A549 (cell line): Measurements from ENCODE around the gene INPP5K. TPM values are rescaled to one million over a fixed set of nuclear protein-coding genes. Genes with fewer than 3 reads are reported as not detected.

ENCODE experiments used
- ATAC-seq, 2 experiments: fragments of 200-7000 bp in 1 of 2; fragments of >200 bp in 1 of 2; cut with Nextera tagmentation in 1 of 2; cut with Tn5 transposase in 1 of 2; 3 replicates each; pipeline versions ENCODE4 v1.8.0 to v1.9.1; 2018 to 2020; ENCODE audit warnings: mild to moderate bottlenecking in 1 of 2, moderate library complexity in 1 of 2
- CTCF ChIA-PET: fragments of 300-600 bp; sonication (Branson Sonifier 250); formaldehyde crosslinking; extraction: SDS; loops from one replicate; lab custom pipeline; 2021; ENCODE audit warnings: antibody characterized with exemption, inconsistent platforms; lab: Yijun Ruan, JAX
- POLR2A ChIA-PET: fragments of 350-600 bp; formaldehyde crosslinking; extraction: SDS; loops from one replicate; lab custom pipeline; 2021; ENCODE audit warnings: antibody characterized with exemption, inconsistent platforms; lab: Yijun Ruan, JAX
- DNase-seq, 2 experiments: peaks; one replicate each; pipeline versions ENCODE4 v3.0.0 to v3.0.0-alpha.2; 2011 to 2016; ENCODE audit warnings: low read depth in 1 of 2, low spot score in 1 of 2
- FAIRE-seq: peaks from 2 replicates; lab custom pipeline; 2011; peaks lifted over from hg19 to GRCh38; lab: Jason Lieb, UNC
- H3K27ac ChIP-seq, 2 experiments: fragments of >200 bp; sonication (Bioruptor Twin); formaldehyde crosslinking; 3 replicates each; pipeline ENCODE4 v1.5.1; 2016 to 2017
- H3K4me1 ChIP-seq: fragments of >200 bp; sonication (Bioruptor Twin); formaldehyde crosslinking; 3 replicates; pipeline ENCODE4 v1.6.1; 2016
- H3K4me2 ChIP-seq: fragments of >200 bp; sonication (Bioruptor Twin); formaldehyde crosslinking; 3 replicates; pipeline ENCODE4 v1.6.1; 2016
- H3K4me3 ChIP-seq: fragments of >200 bp; sonication (Bioruptor Twin); formaldehyde crosslinking; 3 replicates; pipeline ENCODE4 v1.5.1; 2016
- H3K9me3 ChIP-seq: fragments of >200 bp; sonication (Bioruptor Twin); formaldehyde crosslinking; 3 replicates; pipeline ENCODE4 v1.6.1; 2016
- CBX8 ChIP-seq: fragments of 200-600 bp; sonication (generic); IDR thresholded peaks from 2 replicates; pipeline ENCODE4 v1.6.1; 2016
- CEBPB ChIP-seq, 2 experiments: fragments of >200 bp in 1 of 2; sonication (Bioruptor Twin) in 1 of 2; formaldehyde crosslinking in 1 of 2; IDR thresholded peaks; 2 replicates each; pipeline ENCODE4 v1.6.1; 2012 to 2016
- CHD2 ChIP-seq: fragments of 150-350 bp; IDR thresholded peaks from 2 replicates; pipeline ENCODE4 v1.6.1; 2014; ENCODE audit warnings: low read length; ENCODE audit not compliant: partially characterized antibody
- CHD4 ChIP-seq: fragments of 200-600 bp; sonication (generic); IDR thresholded peaks from 2 replicates; pipeline ENCODE4 v1.6.1; 2016; ENCODE audit warnings: antibody characterized with exemption, mild to moderate bottlenecking, borderline replicate concordance
- FOSL2 ChIP-seq, 2 experiments: fragments of 450-650 bp in 1 of 2; fragments of >200 bp in 1 of 2; sonication (Bioruptor Twin) in 1 of 2; formaldehyde crosslinking; IDR thresholded peaks; 2 replicates each; pipeline versions ENCODE4 v1.5.0 to v1.6.1; 2016 to 2020; ENCODE audit warnings: mild to moderate bottlenecking in 1 of 2, moderate library complexity in 1 of 2
- FOXS1 ChIP-seq: fragments of 250-450 bp; sonication (Bioruptor Pico); IDR thresholded peaks from 2 replicates; pipeline ENCODE4 v1.5.0; 2020; ENCODE audit warnings: mild to moderate bottlenecking, moderate library complexity
- HOXA7 ChIP-seq: fragments of 250-450 bp; sonication (Bioruptor Pico); IDR thresholded peaks from 2 replicates; pipeline ENCODE4 v1.5.0; 2020; ENCODE audit warnings: mild to moderate bottlenecking, moderate library complexity
- JUN ChIP-seq, 2 experiments: fragments of >200 bp; sonication (Bioruptor Twin); formaldehyde crosslinking; IDR thresholded peaks; 2 replicates in 1 of 2; 3 replicates in 1 of 2; pipeline ENCODE4 v1.6.1; 2016 to 2017
- JUNB ChIP-seq: fragments of >200 bp; sonication (Bioruptor Twin); formaldehyde crosslinking; IDR thresholded peaks from 2 replicates; pipeline ENCODE4 v1.6.1; 2016
- KDM1A ChIP-seq: fragments of 200-600 bp; sonication (generic); IDR thresholded peaks from 2 replicates; pipeline ENCODE4 v1.6.1; 2016; ENCODE audit warnings: low read depth, mild to moderate bottlenecking
- KDM5A ChIP-seq: fragments of 200-600 bp; sonication (generic); IDR thresholded peaks from 2 replicates; pipeline ENCODE4 v1.6.1; 2016; ENCODE audit warnings: antibody characterized with exemption, mild to moderate bottlenecking
- MYC ChIP-seq: IDR thresholded peaks from 2 replicates; pipeline ENCODE4 v1.6.1; 2012; ENCODE audit warnings: mild to moderate bottlenecking, inconsistent platforms, low read length, improper control_type of control experiment, borderline replicate concordance
- NPAS2 ChIP-seq: fragments of 250-450 bp; sonication (Bioruptor Pico); IDR thresholded peaks from 2 replicates; pipeline ENCODE4 v1.8.0; 2022; ENCODE audit warnings: mild to moderate bottlenecking, moderate library complexity, borderline replicate concordance
- PHF8 ChIP-seq: fragments of 200-600 bp; sonication (generic); IDR thresholded peaks from 2 replicates; pipeline ENCODE4 v1.6.1; 2016; ENCODE audit warnings: low read depth, mild to moderate bottlenecking, antibody characterized with exemption, moderate library complexity, borderline replicate concordance
- POLR2A ChIP-seq: IDR thresholded peaks from 2 replicates; pipeline ENCODE4 v1.6.1; 2012; ENCODE audit warnings: mild to moderate bottlenecking, low read length
- RAD21 ChIP-seq, 2 experiments: fragments of >200 bp in 1 of 2; sonication (Bioruptor Twin) in 1 of 2; formaldehyde crosslinking in 1 of 2; IDR thresholded peaks in 1 of 2; conservative IDR thresholded peaks in 1 of 2; 2 replicates in 1 of 2; 3 replicates in 1 of 2; pipeline ENCODE4 v1.6.1; 2012 to 2018; ENCODE audit warnings: inconsistent platforms in 1 of 2
- RARB ChIP-seq: fragments of 250-450 bp; sonication (Bioruptor Pico); IDR thresholded peaks from 2 replicates; pipeline ENCODE4 v1.8.0; 2021; ENCODE audit warnings: mild to moderate bottlenecking, moderate library complexity
- RFX5 ChIP-seq: fragments of 450-650 bp; IDR thresholded peaks from 2 replicates; pipeline ENCODE4 v1.7.1; 2014; ENCODE audit warnings: antibody characterized with exemption, mild to moderate bottlenecking, moderate library complexity
- SMC3 ChIP-seq: fragments of >200 bp; sonication (Bioruptor Twin); formaldehyde crosslinking; IDR thresholded peaks from 3 replicates; pipeline ENCODE4 v1.6.1; 2018; ENCODE audit warnings: inconsistent platforms
- SREBF2 ChIP-seq: fragments of 450-650 bp; IDR thresholded peaks from 2 replicates; pipeline ENCODE4 v1.6.1; 2014; ENCODE audit warnings: mild to moderate bottlenecking, moderate library complexity
- TP53 ChIP-seq: fragments of 250-450 bp; sonication (Bioruptor Pico); IDR thresholded peaks from 2 replicates; pipeline ENCODE4 v1.5.0; 2021; ENCODE audit warnings: mild to moderate bottlenecking, moderate library complexity
- ZFP36 ChIP-seq: fragments of 450-650 bp; IDR thresholded peaks from 2 replicates; pipeline ENCODE4 v1.6.1; 2014; ENCODE audit warnings: borderline replicate concordance; ENCODE audit not compliant: partially characterized antibody
- WGBS: methylation state at CpG from one replicate; pipeline ENCODE4 v1.1.6; 2017; ENCODE audit errors: missing lambda C conversion rate; 5-methylcytosine and 5-hydroxymethylcytosine counted together
- polyA plus RNA-seq, 4 experiments: library from polyadenylated mRNA; depleted of rRNA in 3 of 4; stranded (reverse); fragments of >200 nt; fragmentation: RNase III in 1 of 4; extraction: RNeasy Plus Mini Kit Qiagen cat#74134 plus additional on column Dnase treatment in 1 of 4; gene quantifications; 2 replicates in 3 of 4; 3 replicates in 1 of 4; pipeline ENCODE4 v1.2.3, GENCODE V29; 2011 to 2017
- TF ChIP-seq, protein P1 (sequence below): IDR thresholded peaks from 2 replicates; pipeline ENCODE4 v1.6.1; 2012; ENCODE audit warnings: low read depth, borderline replicate concordance
- TF ChIP-seq, protein P2 (sequence below): fragments of 450-650 bp; IDR thresholded peaks from 2 replicates; pipeline ENCODE4 v1.6.1; 2014; ENCODE audit warnings: antibody characterized with exemption
- TF ChIP-seq, protein P3 (sequence below): IDR thresholded peaks from 2 replicates; pipeline ENCODE4 v1.6.1; 2012
- TF ChIP-seq, protein P4 (sequence below): fragments of >200 bp; sonication (Bioruptor Twin); formaldehyde crosslinking; IDR thresholded peaks from 3 replicates; pipeline ENCODE4 v1.6.1; 2016

INPP5K gene
- polyA plus RNA-seq, 2 of the 4 experiments (the other 2 are of a cell fraction): 24.3 to 30.8 TPM

DNA sequence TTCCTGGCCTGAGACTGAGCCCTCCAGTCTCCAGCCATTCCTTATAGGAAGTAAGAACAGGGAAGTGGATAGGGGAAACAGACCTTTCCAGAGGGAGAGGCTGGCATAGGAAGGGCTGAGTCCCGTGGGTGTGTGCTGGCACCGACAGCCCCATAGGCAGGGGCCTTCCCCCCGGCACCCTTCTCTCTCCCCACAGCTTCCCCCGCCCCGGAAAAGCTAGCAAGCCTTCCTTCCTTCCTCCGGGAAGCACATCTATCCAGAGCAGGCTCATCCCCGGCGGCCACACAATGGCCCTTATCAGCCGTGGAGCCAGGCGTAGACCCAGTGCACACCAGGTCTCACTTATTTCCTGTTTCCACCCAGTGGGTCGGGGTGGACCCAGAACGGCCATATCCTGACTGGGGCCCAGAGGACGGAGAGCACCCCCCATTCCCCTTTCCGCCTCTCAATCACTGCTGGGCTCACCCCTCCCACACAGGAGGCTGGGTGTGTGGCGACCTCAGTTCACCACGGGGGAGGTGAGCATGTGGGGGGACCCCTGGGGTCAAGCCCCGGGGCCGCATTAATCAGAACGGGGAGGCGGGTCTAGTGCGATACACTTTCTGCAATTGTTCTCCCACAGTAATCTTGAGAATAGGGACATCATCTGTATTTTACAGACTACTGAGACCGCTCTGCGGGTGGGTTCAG, 23.0 kb downstream of the INPP5K start:
- Histone ChIP-seq H3K4me2 (no peak overlapping the region), H3K4me3 (no peak overlapping the region), H3K9me3 (no peaks in the 10 kb centered on the region), H3K4me1 (peaks cover 29% of the 10 kb centered on the region), H3K27ac (no peak overlapping the region)
- CTCF ChIA-PET: interaction anchor here (0.6 to 3.2 kb wide), 3 partner anchors 16 to 136 kb away, joined by 4 to 25 read pairs (median 11); partner anchors contain the start of gene INPP5K
- 92% methylated on average over 20 of the region's 23 CpGs for WGBS
- ATAC-seq (no peak), DNase-seq (no peak), FAIRE-seq (no peak)
- TF ChIP-seq FOXS1 (no peak), SMC3 (no peak), JUN (IDR thresholded peaks at IDR 0.05) (no peak), RARB (CRISPR knock-in tag) (no peak), MYC (no peak), CHD4 (no peak), TP53 (CRISPR knock-in tag) (no peak), HOXA7 (CRISPR knock-in tag) (no peak), NPAS2 (CRISPR knock-in tag) (no peak), CEBPB (IDR thresholded peaks at IDR 0.05) (no peak), CHD2 (no peak), RFX5 (no peak), POLR2A (no peak), FOSL2 (IDR thresholded peaks at IDR 0.05) (no peak), FOSL2 (CRISPR knock-in tag; IDR thresholded peaks at IDR 0.05) (no peak), PHF8 (no peak)
- TF ChIP-seq, protein P1, sequence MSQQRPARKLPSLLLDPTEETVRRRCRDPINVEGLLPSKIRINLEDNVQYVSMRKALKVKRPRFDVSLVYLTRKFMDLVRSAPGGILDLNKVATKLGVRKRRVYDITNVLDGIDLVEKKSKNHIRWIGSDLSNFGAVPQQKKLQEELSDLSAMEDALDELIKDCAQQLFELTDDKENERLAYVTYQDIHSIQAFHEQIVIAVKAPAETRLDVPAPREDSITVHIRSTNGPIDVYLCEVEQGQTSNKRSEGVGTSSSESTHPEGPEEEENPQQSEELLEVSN: no peak
- POLR2A ChIA-PET: interaction anchor here (0.6 kb wide), 1 partner anchor 23 kb away, joined by 6 read pairs; the partner anchor contains the start of gene INPP5K

DNA sequence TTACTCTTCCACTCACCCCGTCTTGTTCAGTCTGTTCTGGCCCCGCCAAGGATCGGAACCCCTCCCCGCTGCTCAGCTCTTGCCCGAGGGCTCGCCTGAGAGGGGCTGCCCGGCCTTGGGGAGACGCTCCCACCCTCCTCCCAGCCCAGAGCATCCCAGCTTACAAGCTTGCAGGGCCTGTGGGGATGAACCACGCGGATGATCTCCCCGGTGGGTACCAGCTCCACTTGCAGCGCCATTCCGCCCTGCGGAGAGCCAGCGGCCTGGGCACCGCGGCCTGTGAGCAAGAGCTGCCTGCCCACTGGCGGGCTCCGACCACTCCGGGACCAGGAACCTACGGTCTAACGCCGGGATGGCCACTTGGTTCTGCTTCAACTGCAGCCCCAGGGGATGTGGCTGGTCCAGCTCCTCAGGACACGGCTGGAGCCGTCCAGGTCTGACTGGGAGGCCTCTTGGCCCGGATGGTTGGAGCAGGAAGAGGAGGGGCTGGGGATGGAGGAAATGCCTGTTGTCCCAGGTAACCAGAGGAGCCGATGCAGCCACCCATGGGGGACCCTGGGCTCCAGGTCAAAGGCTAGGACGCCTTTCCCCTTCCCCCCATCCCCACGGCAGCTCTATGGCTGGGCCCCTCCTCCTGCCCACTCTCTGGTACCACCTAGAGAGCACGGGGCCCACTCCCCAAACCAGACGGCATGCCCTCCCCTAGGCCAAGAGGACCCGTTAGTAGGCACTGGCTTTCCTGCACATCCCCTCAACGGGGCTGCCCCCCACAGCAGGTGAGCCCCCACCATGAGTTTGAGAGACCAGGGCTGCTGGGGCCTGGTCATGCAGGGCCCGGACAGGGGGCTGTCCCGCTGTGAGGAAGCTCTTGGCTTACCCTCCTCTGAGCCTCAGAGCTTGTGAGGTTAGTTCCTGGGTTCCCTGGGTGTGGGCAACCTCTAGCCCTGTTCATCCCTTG, 23.9 kb downstream of the INPP5K start, which contains the start of gene MYO1C:
Gene MYO1C (minus strand): TSS at position 438 of the 958 bp plus-strand sequence. CDS start 199 bp downstream, at position 239.
- 87% methylated on average over 25 of the region's 35 CpGs for WGBS
- ATAC-seq: no peak
- Histone ChIP-seq H3K9me3 (no peaks in the 10 kb centered on the region), H3K27ac (peak within 1 kb of the TSS; percentile 97 to 98), H3K4me3 (peak within 1 kb of the TSS; percentile 94), H3K4me1 (peaks cover 32% of the 10 kb centered on the region), H3K4me2 (peak within 1 kb of the TSS; percentile 96)
- TF ChIP-seq JUNB: no peak
- no peak for TF ChIP-seq ZFP36
- no peak for TF ChIP-seq KDM5A
- no peak for TF ChIP-seq HOXA7 (CRISPR knock-in tag)
- TF ChIP-seq RAD21 (conservative IDR thresholded peaks at IDR 0.05 in 1 of 2, IDR thresholded peaks at IDR 0.05 in 1 of 2): no peak
- TF ChIP-seq RFX5: no peak
- TF ChIP-seq CEBPB (IDR thresholded peaks at IDR 0.05): no peak
- TF ChIP-seq FOSL2 (IDR thresholded peaks at IDR 0.05): no peak
- no peak for TF ChIP-seq FOSL2 (CRISPR knock-in tag; IDR thresholded peaks at IDR 0.05)
- TF ChIP-seq SREBF2: no peak
- TF ChIP-seq CHD2: no peak
- TF ChIP-seq, protein P1: no peak
- no peak for TF ChIP-seq KDM1A
- TF ChIP-seq, protein P2, sequence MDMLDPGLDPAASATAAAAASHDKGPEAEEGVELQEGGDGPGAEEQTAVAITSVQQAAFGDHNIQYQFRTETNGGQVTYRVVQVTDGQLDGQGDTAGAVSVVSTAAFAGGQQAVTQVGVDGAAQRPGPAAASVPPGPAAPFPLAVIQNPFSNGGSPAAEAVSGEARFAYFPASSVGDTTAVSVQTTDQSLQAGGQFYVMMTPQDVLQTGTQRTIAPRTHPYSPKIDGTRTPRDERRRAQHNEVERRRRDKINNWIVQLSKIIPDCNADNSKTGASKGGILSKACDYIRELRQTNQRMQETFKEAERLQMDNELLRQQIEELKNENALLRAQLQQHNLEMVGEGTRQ: no peak
- TF ChIP-seq CHD4: no peak
- no peak for TF ChIP-seq JUN (IDR thresholded peaks at IDR 0.05)
- TF ChIP-seq, protein P3, sequence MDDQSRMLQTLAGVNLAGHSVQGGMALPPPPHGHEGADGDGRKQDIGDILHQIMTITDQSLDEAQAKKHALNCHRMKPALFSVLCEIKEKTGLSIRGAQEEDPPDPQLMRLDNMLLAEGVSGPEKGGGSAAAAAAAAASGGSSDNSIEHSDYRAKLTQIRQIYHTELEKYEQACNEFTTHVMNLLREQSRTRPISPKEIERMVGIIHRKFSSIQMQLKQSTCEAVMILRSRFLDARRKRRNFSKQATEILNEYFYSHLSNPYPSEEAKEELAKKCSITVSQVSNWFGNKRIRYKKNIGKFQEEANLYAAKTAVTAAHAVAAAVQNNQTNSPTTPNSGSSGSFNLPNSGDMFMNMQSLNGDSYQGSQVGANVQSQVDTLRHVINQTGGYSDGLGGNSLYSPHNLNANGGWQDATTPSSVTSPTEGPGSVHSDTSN: no peak
- TF ChIP-seq, protein P4, sequence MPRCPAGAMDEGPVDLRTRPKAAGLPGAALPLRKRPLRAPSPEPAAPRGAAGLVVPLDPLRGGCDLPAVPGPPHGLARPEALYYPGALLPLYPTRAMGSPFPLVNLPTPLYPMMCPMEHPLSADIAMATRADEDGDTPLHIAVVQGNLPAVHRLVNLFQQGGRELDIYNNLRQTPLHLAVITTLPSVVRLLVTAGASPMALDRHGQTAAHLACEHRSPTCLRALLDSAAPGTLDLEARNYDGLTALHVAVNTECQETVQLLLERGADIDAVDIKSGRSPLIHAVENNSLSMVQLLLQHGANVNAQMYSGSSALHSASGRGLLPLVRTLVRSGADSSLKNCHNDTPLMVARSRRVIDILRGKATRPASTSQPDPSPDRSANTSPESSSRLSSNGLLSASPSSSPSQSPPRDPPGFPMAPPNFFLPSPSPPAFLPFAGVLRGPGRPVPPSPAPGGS: no peak
- TF ChIP-seq NPAS2 (CRISPR knock-in tag): no peak
- TF ChIP-seq CBX8: no peak
- TF ChIP-seq POLR2A: no peak
- no peak for FAIRE-seq
- DNase-seq: no peak
- CTCF ChIA-PET: interaction anchor here (0.5 to 3.2 kb wide), 8 partner anchors 11 to 160 kb away, joined by 3 to 25 read pairs (median 4); partner anchors contain the start of gene INPP5K
- POLR2A ChIA-PET: interaction anchor here (0.6 kb wide), 2 partner anchors 24 to 57 kb away, joined by 3 to 9 read pairs; partner anchors contain the start of gene INPP5K
